Subcutaneous adipose tissue (tissue), 4 donors: Measurements from ENCODE around the gene THSD4. TPM values are rescaled to one million over a fixed set of nuclear protein-coding genes. Genes with fewer than 3 reads are reported as not detected.

Experiments used
- CTCF ChIP-seq: fragments of 450-650 bp; IDR thresholded peaks from one replicate; pipeline ENCODE4 v1.5.1; 2016; ENCODE audit warnings: low read depth, mild to moderate bottlenecking, control low read depth, antibody characterized with exemption, moderate library complexity
- total RNA-seq, 4 donors: library from RNA; depleted of rRNA; stranded (reverse); fragments of >200 nt; gene quantifications; one replicate each; pipeline ENCODE4 v1.1.0, GENCODE V29; 2016

Gene THSD4
- total RNA-seq, 4 donors from 2014 or later, result 0.17 to 0.94 (median 0.63) TPM

DNA sequence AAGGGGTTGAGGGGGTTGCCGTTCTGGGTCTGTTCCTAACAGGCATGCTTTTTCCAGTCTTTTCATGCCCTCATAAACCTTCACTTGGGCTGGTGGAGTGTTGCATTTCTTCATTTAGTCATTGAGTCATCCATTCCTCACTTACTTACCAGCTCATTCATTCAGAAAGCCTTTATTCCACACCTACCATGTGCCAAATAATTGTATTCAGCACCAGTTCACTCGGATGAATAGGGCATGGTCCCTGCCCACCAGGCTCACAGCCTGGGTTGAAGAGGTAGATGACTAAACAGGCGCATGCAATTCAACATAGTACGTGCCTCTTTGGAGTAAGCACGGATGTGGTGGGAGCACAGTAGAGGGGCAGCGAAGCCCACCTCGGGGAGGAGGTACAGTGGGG lies 35.1 kb upstream of the THSD4 start:
- TF ChIP-seq CTCF, result no peak

DNA sequence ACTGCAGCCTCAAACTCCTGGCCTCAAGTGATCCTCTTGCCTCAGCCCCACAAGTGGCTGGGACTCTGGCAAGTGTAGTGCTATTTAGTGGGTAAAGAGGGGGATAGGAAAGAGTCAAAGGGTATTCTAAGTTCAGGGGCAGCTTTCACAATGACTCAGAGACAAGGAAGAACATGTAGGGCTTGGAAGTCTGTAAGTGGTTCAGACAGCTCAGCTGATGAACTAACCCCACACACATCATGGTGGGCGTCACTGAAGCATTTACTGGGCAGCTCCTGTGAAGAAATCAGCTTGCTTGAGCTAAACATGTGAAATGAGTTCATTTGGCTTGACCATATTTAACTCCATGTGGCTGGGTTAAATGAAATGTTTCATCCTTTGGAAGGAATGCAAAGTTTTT lies 34.6 kb upstream of the THSD4 start:
- TF ChIP-seq CTCF, result no peak

GRCh38 chr15:71082803-71083202 lies 32.5 kb upstream of the THSD4 start:
- no peak for TF ChIP-seq CTCF

DNA sequence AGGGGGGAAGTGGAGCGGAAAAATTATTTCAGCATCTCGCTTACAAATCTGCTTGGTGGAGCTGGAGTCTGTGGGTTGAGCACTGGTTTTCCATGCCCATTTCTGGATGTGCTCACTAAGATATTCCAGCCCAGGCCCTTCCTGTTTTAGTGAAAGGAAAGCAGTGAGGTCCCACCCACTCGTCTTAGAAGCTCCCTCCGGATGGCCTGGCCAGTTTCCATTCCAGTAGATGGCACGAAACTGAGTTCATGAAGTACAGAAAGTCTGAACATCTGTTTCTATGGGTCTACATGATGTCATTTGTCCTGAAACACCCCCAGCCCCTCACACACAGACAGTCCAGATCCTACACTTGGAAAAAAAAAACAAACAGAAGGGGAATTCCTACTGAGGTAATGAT lies 31.9 kb upstream of the THSD4 start:
- no peak for TF ChIP-seq CTCF

DNA sequence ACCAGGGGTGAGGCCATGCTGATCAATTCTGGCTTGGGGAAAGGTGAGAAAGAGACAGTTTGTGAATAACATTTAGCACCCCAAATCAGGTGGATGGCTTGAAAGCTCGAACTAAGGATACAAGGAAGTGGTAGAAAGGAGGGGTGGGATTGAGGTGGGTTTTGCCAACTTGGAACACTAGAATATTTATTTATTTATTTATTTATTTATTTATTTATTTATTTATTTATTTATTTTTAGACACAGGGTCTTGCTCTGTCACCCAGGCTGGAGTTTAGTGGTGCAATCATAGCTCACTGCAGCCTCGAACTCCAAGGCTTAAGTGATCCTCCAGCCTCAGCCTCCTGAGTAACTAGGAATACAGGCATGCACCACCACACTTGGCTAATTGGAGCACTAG lies 31.0 kb upstream of the THSD4 start:
- no peak for TF ChIP-seq CTCF

- no peak for TF ChIP-seq CTCF
These were observed 29.5 kb upstream of the THSD4 start for GRCh38 chr15:71085809-71086208.

- TF ChIP-seq CTCF, result no peak
These were observed 27.1 kb upstream of the THSD4 start for GRCh38 chr15:71088155-71088554.
